GM19025 (cell line): Measurements from ENCODE around the gene FASN.

ENCODE experiments used
- ATAC-seq: cut with Tn5 transposase; IDR thresholded peaks from one replicate; pipeline ENCODE4 v1.9.1; 2021; ENCODE audit warnings: mild to moderate bottlenecking, low read depth, moderate library complexity; ENCODE audit not compliant: unreplicated experiment

The FASN gene

DNA sequence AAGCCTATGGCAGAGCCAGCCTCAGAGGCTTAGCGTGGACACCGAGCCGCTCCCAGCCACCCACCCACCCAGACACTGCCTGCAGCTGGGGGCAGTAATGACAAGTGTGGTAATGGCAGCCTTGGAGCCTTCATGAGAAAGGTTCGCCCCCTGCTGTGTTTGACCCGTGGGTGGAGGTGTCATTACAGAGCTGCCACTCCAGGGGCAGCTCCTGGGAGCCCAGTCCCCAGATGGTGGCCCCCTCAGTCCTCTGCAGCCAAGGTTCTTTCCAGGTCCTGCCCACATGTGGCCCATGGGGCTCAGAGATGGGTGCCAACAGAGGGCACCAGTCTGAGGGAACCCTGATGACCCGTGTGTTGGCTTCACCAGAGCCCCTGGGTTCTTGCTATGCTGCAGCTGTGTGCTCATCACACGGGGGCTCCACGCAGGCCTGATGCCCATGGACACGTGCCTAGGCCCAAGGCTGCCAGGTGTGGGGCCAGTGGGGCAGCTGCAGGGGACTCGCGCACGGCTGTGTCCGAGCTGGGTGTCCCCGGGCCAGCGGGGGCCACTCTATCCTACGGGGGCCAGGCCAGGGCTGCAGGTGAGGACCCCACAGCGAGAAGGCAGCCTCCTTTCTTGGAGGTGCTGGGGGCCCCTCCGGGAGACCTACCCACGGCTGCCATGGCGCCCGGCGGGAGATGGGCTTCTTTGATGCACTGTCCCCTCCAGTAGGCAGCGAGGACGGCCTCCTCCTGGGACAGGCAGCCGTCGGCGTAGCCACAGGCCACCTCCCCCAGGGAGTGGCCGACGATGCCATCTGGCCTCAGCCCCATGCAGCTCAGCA lies 8.1 kb downstream of the FASN start:
- ATAC-seq = no peak

DNA sequence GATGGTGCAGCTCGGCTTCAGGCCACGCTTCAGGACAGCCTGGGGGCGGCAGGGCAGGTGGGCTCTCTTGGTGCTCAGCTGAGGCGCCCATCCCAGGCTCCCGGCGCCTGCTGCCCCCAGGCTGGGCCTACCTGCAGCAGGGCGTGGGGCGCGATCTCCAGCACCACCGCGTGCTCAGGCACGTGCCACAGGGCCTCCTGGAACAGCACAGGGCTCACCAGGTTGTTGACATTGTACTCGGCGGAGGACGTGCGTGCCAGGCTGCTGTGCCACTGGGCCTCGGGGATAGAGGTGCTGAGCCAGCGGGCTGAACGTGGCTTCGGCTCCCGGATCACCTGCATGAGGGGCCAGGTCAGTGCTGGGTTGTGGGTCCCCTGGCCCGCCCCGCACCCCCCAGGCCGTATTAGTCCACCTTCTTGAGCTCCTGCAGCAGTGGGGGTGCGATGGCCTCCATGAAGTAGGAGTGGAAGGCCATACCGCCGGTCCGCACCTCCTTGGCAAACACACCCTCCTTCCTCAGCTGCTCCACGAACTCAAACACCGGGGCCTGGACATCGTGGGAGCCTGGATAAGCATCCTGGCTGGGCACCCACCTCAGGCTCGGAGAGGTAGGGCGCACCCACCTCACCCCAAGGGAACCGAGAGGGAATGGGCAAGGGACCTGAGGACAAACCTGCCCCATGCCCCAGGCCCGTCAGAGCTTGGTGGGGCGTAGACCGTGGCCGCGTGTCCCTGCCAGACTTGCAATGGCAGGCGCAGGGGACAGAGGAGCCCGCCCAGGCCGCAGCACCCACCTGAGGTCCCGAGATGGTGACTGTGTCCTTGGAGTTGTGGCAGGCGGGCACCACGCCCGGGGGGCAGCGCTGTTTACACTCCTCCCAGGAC lies 9.0 kb downstream of the FASN start:
- ATAC-seq = no peak

DNA sequence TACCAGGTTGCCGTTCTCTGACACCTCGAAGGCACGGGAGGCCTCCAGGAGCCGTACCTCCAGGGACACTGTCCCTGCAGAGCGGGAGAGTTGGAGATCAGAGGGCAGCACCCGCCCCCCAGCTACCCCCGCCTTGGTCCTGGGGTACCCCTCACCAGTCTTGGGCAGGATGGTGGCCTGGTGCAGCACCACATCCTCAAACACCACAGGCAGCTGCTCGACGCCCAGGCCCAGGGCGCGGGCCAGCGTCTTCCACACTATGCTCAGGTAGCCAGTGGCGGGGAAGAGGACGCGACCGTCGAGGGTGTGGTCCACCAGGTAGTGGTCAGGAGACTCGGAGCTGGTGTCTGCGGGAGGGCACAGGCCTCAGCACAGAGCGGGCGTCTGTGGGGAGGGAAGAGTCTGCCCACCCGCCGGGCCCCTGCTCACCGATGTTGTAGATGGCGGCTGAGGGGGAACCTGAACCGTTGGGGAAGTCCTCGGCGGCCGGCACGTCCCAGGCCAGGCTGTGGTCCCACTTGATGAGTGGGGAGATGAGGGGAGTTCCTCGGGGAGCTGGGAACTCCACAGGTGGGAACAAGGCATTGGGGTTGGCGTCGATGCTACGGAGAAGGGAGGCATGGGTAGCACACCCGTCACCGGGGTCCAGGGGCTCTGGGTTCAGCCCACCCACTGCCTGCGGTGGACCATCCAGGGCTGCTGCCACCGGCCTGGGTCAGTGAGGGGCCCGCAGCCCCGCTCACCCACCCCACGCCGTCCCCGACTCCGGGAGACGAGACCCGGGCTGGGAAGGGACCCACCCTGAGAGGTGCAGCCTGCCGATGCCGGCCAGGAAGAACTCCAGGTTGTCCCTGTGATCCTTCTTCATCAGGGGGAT lies 9.8 kb downstream of the FASN start:
- no peak for ATAC-seq

DNA sequence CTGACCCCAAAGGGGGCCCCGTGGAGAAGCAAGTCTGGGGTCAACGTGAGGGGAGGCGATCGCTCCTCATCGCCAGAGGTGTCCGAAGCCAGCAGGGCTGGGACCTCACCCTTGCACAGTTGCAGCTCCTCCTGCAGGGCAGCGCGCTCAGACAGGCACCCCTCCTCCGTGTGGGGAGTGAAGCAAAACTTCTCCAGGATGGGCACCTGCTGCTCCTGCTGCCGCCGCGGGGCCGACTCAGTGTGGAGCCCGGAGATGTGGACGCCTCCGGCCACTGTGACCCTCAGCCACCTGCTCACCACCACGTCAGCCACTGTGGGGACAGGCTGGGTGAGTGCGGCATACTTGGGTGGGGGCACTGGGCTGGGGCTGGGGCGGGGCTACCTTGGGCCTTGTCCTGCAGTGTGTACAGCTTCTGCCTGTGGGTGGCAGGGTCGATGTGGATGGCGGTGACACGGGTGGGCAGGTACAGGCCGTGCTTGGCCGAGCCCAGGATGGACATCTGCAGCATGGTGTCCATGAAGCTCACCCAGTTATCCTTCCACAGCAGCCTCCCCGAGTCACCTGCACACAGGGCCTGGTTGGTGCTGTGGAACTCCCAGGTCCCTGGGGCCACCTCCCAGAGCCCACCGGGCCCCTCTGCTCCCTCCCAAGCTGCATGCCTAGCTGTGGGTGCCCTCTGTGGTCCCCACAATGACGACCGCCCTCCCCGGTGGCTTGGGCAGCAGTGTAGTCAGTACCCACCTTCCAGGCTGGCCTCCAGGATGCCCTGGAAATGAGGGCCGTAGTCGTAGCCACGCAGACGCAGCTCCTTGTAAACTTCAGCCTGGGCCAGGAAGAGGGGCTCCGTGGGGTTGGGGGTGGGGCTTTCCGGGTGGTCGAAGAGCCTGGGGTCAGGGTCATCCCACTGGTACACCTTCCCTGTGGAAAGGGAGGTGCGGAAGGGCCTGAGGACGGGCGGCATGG lies 10.8 kb downstream of the FASN start:
- no peak for ATAC-seq

DNA sequence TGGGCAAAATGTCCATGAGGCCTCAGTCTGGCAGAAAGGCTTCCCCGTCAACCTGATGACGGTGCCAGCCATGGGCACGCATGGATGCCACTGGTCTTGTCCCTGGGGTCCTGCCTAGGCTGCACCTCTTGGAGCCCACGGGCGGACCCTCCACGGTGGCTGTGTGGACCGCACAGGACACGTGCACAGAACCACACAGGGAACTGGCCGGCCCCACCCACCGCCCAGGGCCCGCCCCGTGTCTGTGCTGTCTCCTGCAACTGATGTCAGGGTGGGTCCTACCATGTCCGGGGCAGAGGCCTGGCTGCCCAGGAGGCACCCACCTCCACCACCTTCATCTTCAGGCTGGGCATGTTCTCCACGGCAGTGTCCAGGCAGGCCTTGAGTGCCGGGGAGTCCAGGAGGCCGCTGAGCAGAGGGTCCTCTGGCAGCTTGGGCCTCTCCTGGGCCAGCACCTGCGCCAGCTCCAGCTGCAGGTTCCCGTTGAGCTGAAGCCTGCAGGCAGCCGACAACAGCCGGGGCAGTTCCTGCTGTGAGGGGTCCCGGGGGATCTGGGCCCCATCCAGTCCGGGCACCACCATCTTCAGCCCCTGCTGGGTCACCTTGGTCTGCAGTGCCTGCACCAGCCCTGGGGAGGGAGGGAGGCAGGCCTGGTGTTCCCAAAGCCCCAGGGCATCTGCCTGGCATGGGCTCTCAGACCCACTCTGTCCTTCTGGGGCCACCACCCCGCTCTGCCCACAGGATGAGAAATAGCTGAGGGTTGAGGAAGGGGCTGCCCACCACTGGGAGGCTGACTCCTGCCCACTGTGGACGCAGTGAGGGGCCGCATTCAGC lies 11.9 kb downstream of the FASN start:
- no peak for ATAC-seq

DNA sequence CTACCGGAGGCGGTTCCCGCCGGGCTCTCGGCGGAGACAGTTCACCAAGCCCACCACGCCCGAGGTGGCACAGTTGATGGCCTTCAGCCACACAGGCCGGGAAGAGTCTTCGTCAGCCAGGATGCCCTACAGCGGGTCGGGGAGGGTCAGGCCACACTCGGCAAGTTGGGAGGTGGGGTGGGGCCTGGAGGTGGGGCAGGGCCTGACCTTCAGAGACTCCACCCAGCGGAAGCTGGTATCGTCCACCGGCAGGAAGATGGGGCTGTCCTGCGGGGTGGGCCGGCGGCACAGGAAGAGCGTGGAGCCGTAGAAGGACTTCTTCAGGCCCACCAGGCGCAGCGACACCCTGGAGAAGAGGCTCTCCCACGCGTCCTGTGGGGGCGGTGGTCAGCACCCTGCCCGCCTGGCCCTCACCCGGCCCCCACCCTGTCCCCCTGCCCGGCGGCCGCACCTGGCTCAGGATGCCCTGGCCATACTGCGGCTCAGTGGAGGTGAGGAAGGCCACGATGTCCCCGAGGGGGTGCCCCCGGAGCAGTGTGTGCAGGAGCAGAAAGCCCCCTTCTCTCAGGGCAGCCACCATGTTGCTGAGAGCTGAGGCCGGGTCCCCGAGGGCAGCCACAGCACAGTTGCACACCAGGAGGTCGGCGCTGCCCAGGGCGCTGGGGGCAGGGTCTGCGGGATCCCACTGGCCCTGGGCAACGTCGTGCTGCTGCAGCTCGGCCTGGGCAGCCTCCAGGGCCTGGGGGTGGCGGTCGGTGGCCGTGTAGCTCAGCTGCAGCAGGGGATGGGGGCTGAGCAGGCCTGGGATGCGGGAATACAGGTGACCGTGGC lies 12.8 kb downstream of the FASN start:
- no peak for ATAC-seq

DNA sequence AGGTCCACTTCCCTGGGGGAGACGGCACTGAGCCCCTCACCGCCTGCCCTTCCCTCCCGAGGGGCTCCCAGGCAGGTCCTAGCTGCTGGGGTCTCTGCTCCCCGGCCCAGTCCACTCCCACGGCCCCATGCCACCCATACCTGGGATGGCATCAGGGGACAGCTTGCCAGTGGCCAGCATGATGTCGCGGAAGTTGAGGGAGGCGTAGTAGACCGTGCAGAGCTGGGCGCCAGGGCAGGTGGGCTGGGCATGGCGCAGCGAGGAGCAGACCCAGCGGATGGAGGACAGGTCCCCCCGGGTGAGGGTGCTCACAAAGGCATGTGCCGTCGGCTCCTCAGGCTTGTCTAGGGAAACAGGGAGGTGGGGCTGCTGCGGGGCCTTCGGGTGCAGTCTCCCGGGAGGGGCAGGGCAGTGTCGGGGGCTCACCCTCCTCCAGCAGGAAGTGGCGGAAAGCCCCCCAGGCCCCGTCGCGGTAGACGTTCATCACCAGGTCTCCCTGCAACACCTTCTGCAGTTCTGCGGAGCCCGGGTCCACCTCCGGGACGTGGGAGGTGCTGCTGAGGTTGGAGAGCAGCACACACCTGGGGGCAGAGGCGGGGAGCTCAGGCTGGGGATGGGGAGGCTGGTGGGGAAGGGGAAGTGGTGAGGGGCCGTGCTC lies 13.5 kb downstream of the FASN start:
- ATAC-seq = no peak

DNA sequence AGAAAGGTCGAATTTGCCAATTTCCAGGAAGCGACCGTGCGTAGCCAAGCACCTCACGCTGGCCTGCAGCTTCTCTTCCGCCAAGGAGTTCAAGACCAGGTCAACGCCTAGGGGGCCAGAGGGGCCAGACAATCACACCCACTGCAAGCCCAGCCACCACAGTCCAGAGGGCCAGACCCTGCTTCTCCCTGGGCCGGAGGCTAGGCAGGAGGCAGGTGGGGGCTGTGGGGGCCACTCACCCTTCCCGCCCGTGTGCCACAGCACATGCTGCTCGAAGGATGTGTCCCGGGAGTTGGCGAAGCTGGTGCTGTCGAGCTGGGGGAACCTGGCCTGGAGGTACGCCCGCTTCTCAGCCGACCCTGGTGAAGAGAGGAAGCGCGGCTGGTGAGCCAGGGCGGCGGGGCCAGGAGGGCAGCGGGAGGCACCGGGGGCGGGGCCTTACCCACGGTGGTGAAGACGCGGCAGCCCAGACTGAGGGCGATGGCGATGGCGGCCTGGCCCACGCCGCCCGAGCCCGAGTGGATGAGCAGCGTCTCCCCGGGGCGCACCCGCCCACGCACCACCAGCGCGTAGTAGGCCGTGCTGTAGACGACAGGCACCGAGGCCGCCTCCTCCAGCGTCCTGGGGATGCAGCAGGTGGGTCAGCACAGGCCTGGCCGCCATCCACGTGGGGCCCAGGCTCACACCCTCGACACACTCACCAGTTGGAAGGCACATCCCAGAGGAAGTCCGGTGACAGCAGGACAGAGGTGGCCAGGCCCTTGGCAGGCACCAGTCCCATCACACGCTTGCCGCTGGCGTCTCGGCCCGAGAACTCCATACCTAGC lies 14.3 kb downstream of the FASN start:
- no peak for ATAC-seq

DNA sequence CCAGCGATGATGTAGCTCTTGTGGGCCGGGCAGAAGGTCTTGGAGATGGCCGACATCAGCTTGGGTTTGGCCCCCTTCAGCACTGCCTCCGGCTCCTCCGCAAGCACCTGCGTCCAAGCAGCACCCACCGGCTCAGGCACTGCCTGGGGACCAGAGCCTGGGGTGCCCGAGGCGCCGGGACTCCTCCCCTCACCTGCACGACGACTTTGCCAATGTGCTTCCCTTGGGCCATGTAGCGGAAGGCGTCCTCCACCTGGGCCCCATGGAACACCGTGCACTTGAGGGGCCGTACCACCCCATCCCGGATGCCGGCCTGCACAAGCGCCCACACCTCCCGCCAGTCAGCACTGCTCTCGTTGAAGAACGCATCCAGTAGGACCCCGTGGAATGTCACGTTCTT lies 15.0 kb downstream of the FASN start:
- ATAC-seq = no peak

DNA sequence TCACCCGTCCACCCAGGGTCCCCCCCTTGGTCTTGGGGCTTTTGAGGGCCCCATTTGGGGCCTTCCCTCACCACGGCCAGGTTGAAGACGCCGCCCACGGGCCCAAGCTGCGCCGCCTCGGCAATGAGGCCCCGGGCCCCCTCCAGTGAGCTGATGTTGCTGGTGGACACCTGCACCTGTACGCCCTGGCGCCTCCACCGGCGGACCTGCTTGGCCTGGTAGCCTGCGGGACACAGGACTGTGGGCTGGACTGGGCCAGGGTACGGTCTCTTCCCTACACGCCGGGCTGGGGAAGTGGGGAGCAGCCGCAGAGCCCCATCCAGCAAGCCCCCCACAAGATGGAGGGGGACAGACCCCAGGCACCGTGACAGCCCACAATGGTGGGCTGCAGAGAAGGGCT lies 15.6 kb downstream of the FASN start:
- ATAC-seq = no peak

DNA sequence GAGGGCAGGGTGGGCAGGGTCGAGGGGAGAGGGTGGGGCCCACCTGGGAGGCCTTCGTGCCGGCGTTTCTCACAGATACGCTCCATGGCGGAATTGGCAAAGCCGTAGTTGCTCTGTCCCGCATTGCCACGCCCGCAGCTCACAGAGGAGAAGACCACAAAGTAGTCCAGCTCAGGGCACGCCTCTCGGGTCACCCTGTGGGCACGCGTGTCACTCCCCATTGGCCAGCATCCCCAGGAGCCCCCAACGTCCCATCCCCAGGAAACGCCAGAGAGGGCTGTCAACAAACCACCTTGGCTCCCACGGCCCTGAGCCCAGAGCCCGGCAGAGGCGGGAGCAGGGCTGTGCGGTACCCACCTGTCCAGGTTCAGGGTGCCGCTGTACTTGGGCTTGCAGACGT lies 16.1 kb downstream of the FASN start:
- no peak for ATAC-seq

DNA sequence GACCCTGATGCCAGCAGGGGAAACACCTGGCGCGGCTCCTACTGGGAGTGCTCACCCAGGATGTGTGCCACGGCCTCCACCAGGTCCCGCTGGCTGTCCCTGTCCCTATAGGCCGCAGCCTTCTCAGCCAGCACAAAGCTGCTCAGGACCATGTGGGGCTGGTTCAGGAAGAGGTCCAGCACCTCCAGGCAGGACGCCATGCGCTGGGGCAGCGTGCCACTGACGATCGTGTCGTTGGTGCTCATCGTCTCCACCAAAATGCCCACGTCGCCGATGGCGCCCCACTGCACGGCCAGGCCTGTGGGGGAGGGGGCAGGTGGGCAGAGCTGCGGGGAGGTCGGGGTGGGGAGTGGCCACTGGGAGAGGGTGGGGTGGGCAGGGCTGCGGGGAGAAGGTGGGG lies 16.5 kb downstream of the FASN start:
- no peak for ATAC-seq

DNA sequence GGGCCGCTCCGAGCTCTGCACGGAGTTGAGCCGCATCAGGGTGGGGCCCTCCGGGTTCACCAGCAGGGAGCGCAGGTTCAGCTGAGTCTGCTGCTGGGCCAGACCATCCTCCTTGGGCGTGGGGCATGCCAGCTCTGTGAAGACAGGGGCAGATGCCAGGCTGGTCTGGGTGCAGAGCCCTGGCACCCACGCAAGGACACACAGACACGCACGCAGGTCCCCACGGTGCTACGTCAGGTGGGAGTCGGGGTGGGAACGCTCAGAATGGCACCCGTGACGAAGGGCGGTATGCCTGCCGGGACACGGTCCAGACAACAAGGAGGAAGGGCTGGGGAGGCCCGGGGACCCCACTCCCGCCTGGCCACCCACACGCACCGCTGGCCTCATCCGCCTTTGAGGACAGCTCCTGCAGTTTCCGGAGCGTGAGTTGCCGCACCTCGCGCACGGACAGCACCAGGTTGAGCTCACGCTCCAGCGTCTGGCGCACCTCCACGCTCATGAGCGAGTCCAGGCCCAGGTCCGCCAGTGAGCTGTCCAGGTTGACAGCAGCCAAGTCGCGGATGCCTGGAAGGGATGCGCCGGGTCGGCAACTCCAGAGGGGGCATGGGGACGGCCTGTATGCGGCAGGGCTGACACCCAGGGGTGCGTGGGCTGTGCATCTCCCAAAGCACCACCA lies 17.1 kb downstream of the FASN start:
- ATAC-seq = no peak

DNA sequence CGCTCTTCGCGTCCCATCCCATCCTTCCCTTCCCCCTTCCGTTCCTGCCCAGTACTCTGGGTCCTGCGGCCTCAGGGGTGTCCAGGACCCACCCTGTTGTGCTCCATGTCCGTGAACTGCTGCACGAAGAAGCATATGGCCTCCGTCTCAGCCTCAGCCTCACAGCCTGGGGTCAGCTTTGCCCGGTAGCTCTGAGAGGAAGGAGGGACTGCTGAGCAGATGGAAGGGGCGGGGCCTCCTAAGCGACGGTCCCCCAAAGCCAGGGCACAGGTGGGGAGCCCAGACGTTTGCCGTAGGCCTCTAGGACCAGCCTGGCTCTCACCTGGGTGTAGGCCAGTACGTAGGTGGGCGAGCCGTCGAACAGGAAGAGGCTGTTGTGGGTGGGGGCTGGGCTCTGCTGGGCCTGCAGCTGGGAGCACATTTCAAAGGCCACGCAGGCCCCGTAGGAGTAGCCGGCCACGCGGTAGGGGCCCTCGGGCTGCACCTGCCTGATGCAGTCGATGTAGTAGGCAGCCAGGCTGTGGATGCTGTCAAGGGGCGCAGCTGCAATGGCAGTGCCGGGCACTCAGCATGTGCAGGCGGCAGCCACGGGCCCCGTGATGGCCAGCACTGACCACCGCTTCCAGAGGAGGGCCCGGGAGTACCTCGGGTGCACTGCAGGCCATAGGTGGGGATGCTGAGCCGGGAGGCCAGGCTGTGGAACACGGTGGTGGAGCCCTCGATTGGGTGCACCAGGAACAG lies 17.8 kb downstream of the FASN start:
- ATAC-seq = no peak

DNA sequence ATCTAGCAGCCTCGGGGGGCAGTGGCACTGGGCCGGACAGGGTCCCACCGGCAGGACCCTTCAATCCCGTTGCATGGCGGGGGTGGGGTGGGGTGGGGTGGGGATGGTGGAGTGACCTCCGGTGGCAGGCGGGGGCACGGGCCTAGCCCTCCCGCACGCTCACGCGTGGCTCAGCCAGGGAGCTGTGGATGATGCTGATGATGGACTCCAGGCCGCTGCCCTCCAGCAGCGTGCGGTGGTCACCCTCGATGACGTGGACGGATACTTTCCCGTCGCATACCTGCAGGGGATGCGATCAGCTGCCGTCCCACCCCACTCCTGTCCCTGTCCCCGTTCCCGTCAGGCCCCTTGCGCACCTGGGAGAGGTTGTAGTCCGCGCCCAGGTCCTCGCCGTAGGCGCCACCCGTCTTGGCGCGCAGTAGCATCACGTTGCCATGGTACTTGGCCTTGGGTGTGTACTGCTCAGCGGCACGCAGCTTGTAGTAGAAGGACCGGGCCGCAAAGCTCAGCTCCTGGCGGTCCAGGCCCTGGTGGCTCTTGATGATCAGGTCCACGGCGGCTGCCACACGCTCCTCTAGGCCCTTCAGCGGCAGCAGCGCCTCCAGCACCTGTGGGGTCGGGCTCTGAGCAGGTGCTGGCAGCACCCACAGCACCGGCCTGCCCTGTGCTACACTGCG lies 18.9 kb downstream of the FASN start:
- no peak for ATAC-seq
